Skeletal muscle cell (primary cell): ENCODE results near the gene PAQR7.

Experiments used
- DNase-seq: peaks from one replicate; pipeline ENCODE4 v3.0.0-alpha.2; 2010; ENCODE audit warnings: low read depth
- H3K4me3 ChIP-seq: 2 replicates; pipeline ENCODE4 v1.5.1; 2011; ENCODE audit warnings: low read depth, mild to moderate bottlenecking, control low read depth, low read length, moderate library complexity

The PAQR7 gene, protein sequence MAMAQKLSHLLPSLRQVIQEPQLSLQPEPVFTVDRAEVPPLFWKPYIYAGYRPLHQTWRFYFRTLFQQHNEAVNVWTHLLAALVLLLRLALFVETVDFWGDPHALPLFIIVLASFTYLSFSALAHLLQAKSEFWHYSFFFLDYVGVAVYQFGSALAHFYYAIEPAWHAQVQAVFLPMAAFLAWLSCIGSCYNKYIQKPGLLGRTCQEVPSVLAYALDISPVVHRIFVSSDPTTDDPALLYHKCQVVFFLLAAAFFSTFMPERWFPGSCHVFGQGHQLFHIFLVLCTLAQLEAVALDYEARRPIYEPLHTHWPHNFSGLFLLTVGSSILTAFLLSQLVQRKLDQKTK

DNA sequence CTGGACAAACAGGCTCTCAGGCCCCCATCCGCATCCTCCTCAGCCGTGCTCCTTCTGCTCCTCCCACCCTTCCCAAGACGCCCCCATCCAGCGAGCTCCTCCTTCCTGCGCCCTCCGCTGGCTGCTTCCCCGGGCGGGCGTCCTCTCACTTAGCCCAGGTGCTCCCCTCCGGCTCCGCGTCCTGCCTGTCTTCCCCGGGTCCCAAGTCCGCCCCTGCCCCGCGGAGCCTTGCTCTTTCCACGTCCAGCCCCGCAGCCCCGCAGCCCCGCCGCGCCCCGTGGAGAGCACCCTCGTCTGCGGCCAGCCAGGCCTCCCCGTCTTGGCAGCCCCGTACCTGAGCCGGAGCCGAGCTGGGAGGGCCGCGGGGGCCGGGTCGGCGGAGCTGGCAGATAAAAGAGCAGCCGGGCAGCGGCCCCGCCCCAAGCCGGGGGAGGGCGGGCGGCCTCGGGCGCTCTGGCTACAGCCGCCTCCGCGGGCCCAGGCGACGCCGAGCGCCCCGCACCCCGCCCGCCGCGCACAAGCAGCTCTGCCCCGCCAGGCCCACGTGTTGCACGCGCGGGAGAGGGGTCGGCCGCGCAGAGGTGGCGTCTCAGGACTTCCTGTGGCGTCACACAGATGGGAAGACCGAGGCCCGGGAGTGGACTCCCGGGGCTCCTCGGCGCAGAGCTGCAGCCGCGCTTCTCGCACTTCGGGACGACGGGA lies at the start of gene PAQR7:
TSS of gene PAQR7 (minus strand) at position 555 of the 702 bp plus-strand sequence. CDS start 11,869 bp downstream, outside the sequence.
- H3K4me3 ChIP-seq, result peak within 1 kb of the TSS; percentile 62
- peak; percentile 52 for DNase-seq

DNA sequence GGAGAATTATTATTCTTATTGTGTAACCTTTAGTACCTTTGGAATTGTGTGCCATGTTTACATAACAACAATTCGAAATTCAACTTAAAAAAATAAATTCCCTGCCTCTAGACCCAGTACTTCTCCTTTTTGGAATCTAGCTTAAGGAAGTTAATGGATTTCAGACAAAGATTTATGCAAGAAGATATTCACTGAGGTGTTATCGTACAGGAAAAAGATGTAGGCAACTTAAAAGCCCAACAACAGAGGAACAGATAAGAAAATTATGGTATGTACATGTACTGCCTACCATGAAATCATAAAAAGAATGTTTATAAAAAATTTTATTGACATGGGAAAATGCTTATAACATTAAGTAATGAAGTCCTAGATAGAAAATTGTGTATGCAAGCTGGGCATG lies 48.9 kb upstream of the PAQR7 start:
- no peak overlapping the region for H3K4me3 ChIP-seq
- no peak for DNase-seq

DNA sequence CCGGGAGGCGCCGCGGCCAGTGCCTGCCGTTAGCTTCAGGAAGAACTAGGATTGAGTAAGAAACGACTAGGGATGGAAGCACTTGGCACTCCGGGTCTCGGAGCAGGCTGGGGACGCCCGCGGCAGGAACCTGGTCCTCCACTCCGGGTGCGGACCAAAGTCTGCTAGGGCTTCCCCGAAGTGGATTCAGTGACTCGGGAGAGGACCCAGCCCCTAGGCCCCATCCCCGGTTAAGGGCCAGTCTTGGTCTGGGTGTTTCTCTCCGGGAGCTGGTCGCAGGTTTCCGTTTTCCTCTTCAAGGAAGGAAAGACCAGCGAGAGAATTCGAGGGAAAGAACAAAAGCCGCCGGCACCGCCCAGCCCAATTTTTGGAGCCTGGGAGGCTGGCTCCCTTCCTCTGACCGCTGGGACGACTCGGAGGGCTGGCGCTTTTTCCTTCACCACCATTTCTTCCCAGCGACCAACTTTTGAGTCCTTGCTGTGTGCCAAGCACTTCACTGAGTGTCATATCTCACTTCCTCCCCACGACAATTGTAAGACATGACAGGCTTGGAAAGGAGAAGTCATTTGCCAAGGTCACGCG lies 47.6 kb upstream of the PAQR7 start:
- DNase-seq, result no peak
- H3K4me3 ChIP-seq, result peak overlapping the region; percentile 55

DNA sequence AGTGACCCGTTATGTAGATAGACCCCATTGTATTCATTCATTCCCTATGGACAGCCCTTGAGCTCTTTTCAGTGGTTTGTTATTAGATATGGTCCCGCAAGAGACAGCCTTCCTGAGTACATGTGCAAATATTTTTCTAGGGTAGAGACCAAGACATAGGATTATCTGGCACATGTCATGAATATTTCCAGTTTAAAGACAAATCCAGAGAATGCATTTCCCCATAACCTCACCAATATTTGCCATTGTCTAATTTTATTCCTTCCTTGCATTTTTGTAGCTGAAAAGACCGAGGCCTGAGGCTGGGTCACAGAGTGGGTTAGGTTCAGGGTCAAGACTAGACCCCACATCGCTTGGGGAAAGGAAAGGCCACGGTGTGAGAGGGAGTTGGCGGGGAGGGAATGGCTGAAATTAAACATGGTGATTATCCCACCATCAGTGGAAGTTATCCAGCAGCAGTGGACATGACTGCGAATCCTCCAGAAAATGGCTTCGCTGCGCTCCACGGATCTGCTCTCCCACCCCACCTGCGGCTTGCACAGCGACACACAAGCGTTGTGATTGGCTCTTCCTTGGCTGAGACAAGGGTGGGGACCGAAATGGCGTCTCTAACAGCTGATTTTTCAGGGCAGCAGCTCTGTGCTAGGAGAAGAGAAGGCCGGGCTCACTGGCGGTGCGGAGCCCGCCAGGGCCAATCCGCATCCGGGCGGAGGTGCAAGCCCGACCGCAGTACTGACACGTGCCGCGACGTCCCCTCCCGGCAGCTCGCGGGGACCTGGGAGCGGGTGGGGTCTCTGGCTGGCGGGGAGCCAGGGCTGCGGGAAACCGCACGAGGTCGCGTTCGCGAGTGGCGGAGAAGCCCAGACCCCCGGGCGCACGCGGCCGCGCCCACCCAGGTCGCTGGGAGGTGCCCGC lies 46.8 kb upstream of the PAQR7 start:
- H3K4me3 ChIP-seq, result peak overlapping the region; percentile 55
- DNase-seq, result no peak

DNA sequence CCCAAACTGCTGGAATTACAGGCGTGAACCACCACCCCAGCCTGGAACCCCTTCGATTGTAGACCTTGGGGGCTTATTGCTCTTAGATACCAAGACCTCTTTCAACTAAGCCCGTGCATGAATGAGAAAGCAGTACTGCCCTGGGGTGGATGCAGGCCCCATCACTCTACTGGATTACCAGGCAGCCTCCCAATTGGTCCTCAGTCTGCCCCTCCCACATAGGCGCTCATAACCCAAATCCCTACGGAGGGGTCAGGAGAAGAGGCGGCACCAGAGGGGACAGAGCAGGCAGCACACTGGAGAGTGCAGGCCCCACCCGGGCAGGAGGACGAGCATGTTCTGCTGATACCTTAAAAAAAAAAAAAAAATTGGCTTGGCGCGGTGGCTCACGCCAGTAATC lies 43.1 kb upstream of the PAQR7 start:
- no peak overlapping the region for H3K4me3 ChIP-seq
- no peak for DNase-seq

DNA sequence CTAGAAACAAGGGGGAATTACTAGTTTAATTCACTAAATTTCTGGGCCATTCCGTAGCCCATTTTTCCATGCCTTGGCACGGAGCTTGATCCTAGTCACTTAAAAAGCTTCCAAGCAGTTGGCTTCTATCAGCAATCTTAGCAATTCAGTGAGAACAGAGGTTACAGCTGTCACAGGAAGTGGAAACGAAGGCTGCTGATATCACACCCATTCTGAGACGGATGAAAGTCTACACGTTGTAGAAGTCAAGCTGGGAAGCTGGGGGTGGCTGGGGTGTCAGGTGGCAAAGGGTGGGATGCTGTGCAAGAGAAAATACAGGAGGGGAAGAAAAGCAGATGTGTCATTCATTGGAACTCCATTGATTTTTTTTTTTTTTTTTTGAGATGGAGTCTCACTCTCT lies 42.5 kb upstream of the PAQR7 start:
- no peak for DNase-seq
- H3K4me3 ChIP-seq, result no peak overlapping the region

DNA sequence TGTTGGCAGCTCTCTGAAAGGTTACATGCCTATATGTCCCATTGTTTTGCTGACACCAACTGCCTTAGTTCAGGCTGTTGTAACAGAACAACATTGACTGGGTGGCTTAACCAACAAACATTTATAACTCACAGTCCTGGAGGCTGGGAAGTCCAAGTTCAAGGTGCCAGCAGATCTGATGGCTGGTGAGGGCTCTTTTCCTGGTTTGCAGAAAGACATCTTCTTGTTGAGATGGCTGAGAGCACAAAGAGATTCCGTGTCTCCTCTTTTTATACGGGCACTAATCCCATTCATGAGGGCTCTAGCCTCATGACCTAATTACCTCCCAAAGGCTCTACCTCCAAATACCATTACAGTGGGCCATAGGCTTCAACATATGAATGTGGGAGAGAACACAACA lies 41.0 kb upstream of the PAQR7 start:
- no peak for DNase-seq
- no peak overlapping the region for H3K4me3 ChIP-seq

DNA sequence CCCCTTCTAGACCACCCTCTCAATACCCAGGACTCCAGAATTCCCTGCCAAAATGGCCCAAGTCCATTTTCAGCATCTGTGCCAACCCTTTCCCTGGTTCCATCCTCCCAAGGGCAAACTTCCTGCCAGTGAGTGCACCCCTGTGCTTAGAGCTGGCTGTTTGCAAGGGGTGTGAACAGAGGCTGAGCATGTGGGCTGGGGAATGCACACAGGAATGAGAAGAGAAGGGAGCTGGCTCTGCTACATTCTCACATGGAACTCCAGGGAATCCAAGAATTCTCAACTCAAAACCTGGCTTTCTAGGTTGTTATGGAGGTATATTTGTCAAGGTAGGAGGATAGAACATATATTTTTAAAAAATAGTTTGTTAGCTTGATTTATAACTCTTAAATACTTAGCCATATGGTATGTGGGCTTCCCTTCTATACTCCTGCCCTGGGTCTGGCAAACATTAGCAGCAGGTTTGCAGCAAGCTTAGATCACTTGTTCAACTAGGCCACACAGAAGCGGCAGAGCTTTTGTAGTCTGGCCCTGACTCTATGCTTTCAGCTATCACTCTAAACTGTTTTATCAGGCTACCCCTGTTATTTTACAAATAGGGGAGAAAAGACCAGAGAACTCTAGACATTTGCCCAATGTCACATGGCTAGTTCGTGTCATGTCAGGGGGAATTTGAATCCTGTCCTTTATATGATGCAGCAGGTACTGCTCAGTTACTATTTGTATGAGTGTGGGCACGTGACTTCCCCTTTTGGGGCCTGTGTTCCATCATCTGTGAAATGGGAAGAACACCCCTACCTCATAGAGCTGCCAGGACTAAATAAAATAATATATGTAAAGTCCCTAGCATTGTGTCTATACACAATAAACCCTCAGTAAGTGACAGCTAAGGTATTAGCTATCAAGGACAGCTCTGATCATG lies 38.8 kb upstream of the PAQR7 start:
- H3K4me3 ChIP-seq, result no peak overlapping the region
- DNase-seq, result no peak

DNA sequence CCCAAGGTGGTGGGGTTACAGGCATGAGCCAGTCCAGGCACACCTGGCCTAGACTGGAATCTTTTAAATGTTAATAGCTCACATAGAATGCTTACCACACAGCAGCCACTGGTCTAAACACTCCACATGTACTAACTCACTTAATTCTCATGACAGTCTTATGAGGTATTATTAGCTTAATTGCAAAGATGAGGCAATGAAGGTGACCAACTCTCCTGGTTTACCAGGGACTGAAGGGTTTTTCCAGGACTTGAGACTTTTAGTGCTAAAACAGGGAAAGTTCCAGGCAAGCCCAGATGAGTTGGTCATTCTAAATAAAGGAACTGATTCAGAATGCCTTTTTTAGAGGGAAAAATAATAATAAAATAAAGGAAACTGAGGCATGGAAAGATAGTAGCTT lies 37.7 kb upstream of the PAQR7 start:
- no peak overlapping the region for H3K4me3 ChIP-seq
- DNase-seq, result no peak

DNA sequence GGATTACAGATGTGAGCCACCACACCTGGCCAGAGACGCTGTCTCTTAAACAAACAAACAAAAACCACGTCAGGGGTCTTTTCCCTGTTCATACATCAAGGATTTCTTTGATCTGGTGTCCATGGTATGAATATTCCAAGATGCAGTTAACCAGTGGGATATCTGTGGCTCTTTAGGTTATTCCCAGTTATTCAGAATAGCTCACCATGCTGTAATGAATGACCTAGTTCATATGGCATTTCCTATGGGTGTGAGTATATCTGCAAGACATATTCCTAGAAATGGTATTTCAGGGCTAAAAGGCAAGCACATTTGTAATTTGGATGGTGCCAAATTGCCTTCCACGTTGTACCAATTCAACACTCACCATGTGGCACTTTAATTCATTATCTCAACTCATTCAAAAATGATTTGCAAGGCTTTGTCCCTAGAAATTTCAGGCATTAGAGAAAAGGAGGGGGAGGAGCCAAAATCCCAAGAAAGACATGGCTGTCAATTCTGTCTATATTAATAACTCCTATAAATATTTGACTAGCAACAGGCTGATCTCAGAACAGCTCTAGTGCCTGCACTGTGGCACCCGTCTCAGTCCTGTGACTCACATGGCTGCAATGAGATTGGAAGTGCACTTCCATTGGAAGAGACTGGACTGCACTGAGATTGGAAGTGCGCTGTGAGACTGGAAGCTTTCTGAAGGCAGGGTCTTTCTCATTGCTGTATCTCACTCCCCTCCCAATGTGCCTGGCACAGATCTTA lies 36.7 kb upstream of the PAQR7 start:
- no peak for DNase-seq
- no peak overlapping the region for H3K4me3 ChIP-seq

DNA sequence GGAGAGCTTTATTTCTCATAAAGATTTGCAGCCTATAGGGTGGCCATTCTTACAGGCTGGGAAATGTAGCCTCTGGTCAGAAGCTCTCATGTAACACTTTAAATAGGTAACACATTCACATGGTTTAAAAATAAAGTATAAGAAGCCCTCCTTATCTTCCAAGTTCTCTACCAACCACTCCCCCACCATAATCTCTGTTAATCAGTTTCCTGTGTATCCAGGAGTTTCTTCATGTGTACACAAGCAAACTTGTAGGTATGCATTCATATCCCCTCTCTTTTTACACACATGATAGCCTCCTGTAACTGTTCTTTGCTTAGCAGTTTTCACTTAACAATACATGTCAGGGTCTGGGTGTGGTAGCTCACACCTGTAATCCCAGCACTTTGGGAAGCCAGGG lies 35.7 kb upstream of the PAQR7 start:
- no peak for DNase-seq
- no peak overlapping the region for H3K4me3 ChIP-seq

DNA sequence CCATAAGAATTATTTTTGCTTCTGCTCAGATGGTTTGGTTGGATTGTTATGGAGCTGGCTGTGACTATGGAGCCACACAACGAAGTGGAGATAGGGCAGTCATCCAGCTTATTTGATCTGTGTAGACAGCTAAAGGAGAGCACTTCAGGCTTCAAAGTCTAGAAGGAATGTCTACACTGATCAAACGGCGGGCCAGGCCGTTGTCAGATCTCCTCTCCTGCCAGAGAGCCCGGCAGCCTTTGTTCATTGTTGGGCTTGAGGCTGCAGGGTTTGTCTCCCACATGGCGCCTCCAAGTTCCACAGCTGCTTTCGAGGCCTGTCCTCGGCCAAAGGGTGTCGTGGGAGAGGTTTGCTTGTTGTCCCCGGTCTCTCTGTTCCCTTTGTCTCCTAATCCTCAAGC lies 33.5 kb upstream of the PAQR7 start:
- no peak overlapping the region for H3K4me3 ChIP-seq
- DNase-seq, result no peak

DNA sequence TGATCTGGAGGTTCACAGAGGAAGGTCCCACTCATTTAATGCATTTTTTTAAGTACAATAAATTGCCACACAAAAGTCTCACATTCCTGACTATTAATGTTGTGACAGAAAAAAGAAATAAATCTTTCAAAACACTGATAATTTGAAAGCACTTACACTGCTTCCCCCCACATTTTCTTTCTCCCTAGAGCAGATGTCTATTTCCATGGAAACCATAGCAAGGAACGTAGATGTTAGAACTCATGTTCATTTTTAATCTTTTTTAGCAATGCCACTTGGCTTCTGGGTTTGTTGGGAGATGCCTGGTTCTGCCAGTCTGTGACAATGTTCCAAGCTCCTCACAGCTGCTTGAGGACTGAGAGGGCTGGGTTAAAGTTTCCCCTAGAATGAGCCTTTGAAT lies 32.7 kb upstream of the PAQR7 start:
- H3K4me3 ChIP-seq, result no peak overlapping the region
- no peak for DNase-seq

DNA sequence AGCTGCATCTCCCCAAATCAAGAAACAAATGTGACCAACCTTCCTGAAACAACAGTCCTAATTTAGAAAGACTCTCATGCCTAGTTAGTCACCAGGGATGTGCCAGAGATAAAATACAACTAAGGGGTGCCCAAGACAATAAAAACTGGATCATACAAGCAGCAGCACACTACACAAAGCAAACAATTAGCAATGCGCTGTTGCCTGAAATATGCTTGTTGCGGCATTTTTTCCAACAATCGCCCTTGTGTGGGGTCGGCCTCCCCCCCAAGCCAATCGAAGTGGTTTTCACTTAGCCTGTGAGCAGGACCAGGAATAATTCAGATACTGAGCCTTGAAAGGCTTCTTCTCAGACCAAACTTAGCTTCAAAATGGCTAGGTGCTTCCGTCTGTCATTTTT lies 32.1 kb upstream of the PAQR7 start:
- DNase-seq, result no peak
- H3K4me3 ChIP-seq, result no peak overlapping the region

DNA sequence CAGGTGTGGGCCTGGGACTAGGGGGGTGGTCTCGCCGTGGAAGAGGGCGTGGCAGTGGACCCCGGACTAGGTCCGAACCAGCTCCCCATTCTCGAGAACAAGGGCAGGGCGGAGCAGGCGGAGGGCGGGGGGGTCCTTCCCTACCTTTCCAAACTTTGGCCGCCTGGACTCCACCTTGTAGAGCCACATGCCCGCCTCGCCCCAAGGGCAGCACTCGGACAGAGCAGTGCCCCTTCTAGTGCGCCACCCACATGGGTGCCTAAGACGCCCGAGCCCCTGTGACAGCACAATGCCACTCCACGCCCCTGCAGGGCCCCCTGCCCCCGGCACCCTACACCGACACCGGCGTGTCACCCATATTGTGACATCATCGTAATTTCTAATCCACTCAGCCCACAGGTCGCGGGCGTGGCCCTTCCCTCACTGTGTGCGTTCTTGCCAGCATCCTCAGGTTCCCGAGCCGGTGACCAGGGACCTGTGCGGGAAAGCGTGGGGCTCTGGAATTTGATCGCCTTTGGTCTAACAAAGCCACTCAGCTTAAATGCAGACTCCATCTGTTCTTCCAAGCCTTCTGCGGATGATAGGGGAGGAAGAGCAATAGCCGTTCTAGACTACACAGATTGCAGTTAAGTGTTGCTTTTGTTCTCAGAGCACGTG lies 31.3 kb upstream of the PAQR7 start:
- H3K4me3 ChIP-seq, result peak overlapping the region; percentile 68
- no peak for DNase-seq

DNA sequence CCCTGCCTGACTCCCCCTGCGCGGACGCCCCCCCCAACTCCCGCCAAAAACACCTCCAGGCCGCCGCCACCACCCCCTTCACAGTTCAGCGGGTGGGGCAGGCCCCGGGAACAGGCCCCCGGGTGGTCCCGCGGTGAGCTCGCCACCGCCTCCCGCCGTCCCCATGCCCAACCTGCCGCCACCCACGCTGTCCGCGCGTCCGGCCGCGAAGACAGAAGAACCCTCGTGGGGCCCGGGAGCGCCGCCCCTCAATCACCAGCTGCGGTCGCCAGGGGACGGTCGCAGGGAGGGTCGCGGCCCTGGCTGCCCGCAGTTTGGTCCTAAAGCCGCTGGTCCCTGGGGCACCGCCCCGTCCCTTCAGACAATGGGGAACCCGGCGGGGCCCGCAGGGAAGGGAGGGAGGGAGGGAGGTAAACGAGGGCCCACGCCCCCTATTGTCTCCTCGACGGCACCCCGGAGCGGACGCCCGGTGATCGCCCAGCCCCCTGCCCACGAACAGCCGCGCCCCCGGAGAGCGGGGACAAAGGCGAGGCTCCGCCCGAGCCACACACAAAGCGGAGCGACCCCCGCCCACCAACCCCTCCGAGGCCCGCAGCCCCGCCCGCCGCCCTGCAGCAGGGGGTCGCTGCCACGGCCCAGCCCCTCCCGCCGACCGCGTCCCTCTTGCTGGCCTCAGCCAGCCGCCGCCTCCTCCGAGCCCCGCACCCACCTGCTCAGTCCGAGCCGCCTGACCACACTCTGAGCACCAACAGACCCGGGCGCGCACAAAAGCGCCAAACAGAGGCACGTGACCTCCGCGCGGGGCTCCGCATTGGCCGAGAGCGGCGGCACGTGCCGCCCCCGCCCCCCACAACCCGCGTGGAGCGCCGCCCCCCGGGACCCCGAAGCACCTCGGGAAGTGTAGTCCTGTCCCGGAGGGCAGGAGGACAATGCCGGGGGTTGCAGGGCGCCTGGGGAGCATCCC lies 30.5 kb upstream of the PAQR7 start, which contains the start of gene STMN1:
TSS of gene STMN1 (minus strand) at position 740 of the 964 bp plus-strand sequence. CDS start 1,743 bp downstream, outside the sequence.
- H3K4me3 ChIP-seq, result peak within 1 kb of the TSS; percentile 68
- peak; percentile 54 for DNase-seq
